H9 (cell line): Measurements from ENCODE around the gene HNRNPH1. TPM values are rescaled to one million over a fixed set of nuclear protein-coding genes. Genes with fewer than 3 reads are reported as not detected.

Experiments
- DNase-seq: peaks from one replicate; pipeline ENCODE4 v3.0.0-alpha.2; 2017
- H2AFZ ChIP-seq: one replicate; pipeline ENCODE4 v1.6.1; 2013; ENCODE audit warnings: mild to moderate bottlenecking, low read length, control low read depth, moderate library complexity
- H2AK5ac ChIP-seq: 2 replicates; pipeline ENCODE4 v1.6.1; 2013; ENCODE audit warnings: low read length, control low read depth, mixed read lengths; ENCODE audit not compliant: insufficient read length
- H2BK120ac ChIP-seq: one replicate; pipeline ENCODE4 v1.6.1; 2013; ENCODE audit warnings: low read depth, mild to moderate bottlenecking, low read length, control low read depth, inconsistent platforms; ENCODE audit not compliant: poor library complexity, severe bottlenecking
- H2BK12ac ChIP-seq: 2 replicates; pipeline ENCODE4 v1.6.1; 2013; ENCODE audit warnings: low read length, control low read depth, mixed read lengths, low read depth; ENCODE audit not compliant: insufficient read length
- H2BK15ac ChIP-seq: 2 replicates; pipeline ENCODE4 v1.6.1; 2013; ENCODE audit warnings: low read depth, low read length, control low read depth
- H2BK20ac ChIP-seq: one replicate; pipeline ENCODE4 v1.6.1; 2013; ENCODE audit warnings: low read depth, mild to moderate bottlenecking, low read length, control low read depth, inconsistent platforms; ENCODE audit not compliant: poor library complexity, severe bottlenecking
- H2BK5ac ChIP-seq: 2 replicates; pipeline ENCODE4 v1.6.1; 2013; ENCODE audit warnings: low read length, control low read depth, mixed read lengths; ENCODE audit not compliant: insufficient read length
- H3K14ac ChIP-seq: 2 replicates; pipeline ENCODE4 v1.6.1; 2013; ENCODE audit warnings: low read length, control low read depth; ENCODE audit not compliant: insufficient read depth
- H3K18ac ChIP-seq: 2 replicates; pipeline ENCODE4 v1.6.1; 2013; ENCODE audit warnings: low read depth, mild to moderate bottlenecking, mixed read lengths, low read length, control low read depth; ENCODE audit not compliant: insufficient read length
- H3K23ac ChIP-seq: 2 replicates; pipeline ENCODE4 v1.6.1; 2013; ENCODE audit warnings: low read length, control low read depth, mixed read lengths, low read depth; ENCODE audit not compliant: insufficient read length
- H3K23me2 ChIP-seq: 2 replicates; pipeline ENCODE4 v1.6.1; 2013; ENCODE audit warnings: low read depth, mild to moderate bottlenecking, mixed read lengths, low read length, control low read depth; ENCODE audit not compliant: insufficient read length, poor library complexity, severe bottlenecking
- H3K27ac ChIP-seq: 2 replicates; pipeline ENCODE4 v1.5.1; 2013; ENCODE audit warnings: low read length, control low read depth, mixed read lengths, low read depth; ENCODE audit not compliant: insufficient read length
- H3K27me3 ChIP-seq: 2 replicates; pipeline ENCODE4 v1.6.1; 2013; ENCODE audit warnings: low read length, control low read depth, inconsistent platforms; ENCODE audit not compliant: insufficient read depth
- H3K4ac ChIP-seq: 2 replicates; pipeline ENCODE4 v1.6.1; 2013; ENCODE audit warnings: low read depth, mild to moderate bottlenecking, control low read depth, inconsistent platforms, low read length, moderate library complexity
- H3K4me1 ChIP-seq: 2 replicates; pipeline ENCODE4 v1.6.1; 2013; ENCODE audit warnings: low read length, control low read depth, inconsistent platforms; ENCODE audit not compliant: insufficient read depth
- H3K4me2 ChIP-seq: 2 replicates; pipeline ENCODE4 v1.6.1; 2013; ENCODE audit warnings: low read length, control low read depth, mixed read lengths; ENCODE audit not compliant: insufficient read length, insufficient read depth
- H3K56ac ChIP-seq: 2 replicates; pipeline ENCODE4 v1.6.1; 2013; ENCODE audit warnings: low read depth, mild to moderate bottlenecking, mixed read lengths, low read length, control low read depth; ENCODE audit not compliant: insufficient read length
- H3K79me1 ChIP-seq: 2 replicates; pipeline ENCODE4 v1.6.1; 2013; ENCODE audit warnings: low read depth, mild to moderate bottlenecking, moderate library complexity, low read length, control low read depth, inconsistent platforms; ENCODE audit not compliant: insufficient read depth, poor library complexity, severe bottlenecking
- H3K79me2 ChIP-seq: 2 replicates; pipeline ENCODE4 v1.6.1; 2013; ENCODE audit warnings: low read length, control low read depth, inconsistent platforms; ENCODE audit not compliant: insufficient read depth
- H3K9ac ChIP-seq: 2 replicates; pipeline ENCODE4 v1.6.1; 2013; ENCODE audit warnings: low read length, control low read depth, mixed read lengths; ENCODE audit not compliant: insufficient read length; ENCODE audit errors: extremely low read depth
- H3K9me3 ChIP-seq: one replicate; pipeline ENCODE4 v1.6.1; 2013; ENCODE audit warnings: low read depth, low read length, inconsistent platforms; ENCODE audit not compliant: control insufficient read depth
- H3T11ph ChIP-seq: one replicate; pipeline ENCODE4 v1.6.1; 2013; ENCODE audit warnings: mild to moderate bottlenecking, low read length, control low read depth, inconsistent platforms
- H4K20me1 ChIP-seq: one replicate; pipeline ENCODE4 v1.6.1; 2013; ENCODE audit not compliant: control insufficient read depth, insufficient read length, insufficient read depth
- H4K5ac ChIP-seq: 2 replicates; pipeline ENCODE4 v1.6.1; 2013; ENCODE audit warnings: low read depth, mild to moderate bottlenecking, mixed read lengths, low read length, control low read depth; ENCODE audit not compliant: insufficient read length
- H4K8ac ChIP-seq: replicated peaks from 2 replicates; pipeline ENCODE4 v1.6.1; 2013; ENCODE audit warnings: low read length, control low read depth, mixed read lengths, low read depth; ENCODE audit not compliant: insufficient read length
- H4K91ac ChIP-seq: 2 replicates; pipeline ENCODE4 v1.6.1; 2013; ENCODE audit warnings: low read depth, mild to moderate bottlenecking, moderate library complexity, mixed read lengths, low read length, control low read depth; ENCODE audit not compliant: insufficient read length
- H3K27ac Mint-ChIP-seq, 3 experiments: 2 replicates in 2 of 3; 3 replicates in 1 of 3; pipeline ENCODE4 v1.8.0; 2020 to 2021; ENCODE audit warnings: mixed read lengths in 3 of 3, mild to moderate bottlenecking in 1 of 3, moderate library complexity in 1 of 3
- H3K27me3 Mint-ChIP-seq: 2 replicates; pipeline ENCODE4 v1.8.0; 2021; ENCODE audit warnings: low read depth, mild to moderate bottlenecking, moderate library complexity, mixed read lengths
- H3K36me3 Mint-ChIP-seq, 3 experiments: 2 replicates in 2 of 3; 3 replicates in 1 of 3; pipeline ENCODE4 v1.8.0; 2020 to 2021; ENCODE audit warnings: low read depth in 3 of 3, mixed read lengths in 3 of 3; ENCODE audit not compliant: insufficient read depth in 1 of 3
- H3K4me1 Mint-ChIP-seq, 2 experiments: 2 replicates each; pipeline ENCODE4 v1.8.0; 2020; ENCODE audit warnings: mixed read lengths in 2 of 2
- H3K4me3 Mint-ChIP-seq, 2 experiments: 2 replicates in 1 of 2; 3 replicates in 1 of 2; pipeline ENCODE4 v1.8.0; 2020 to 2021; ENCODE audit warnings: mild to moderate bottlenecking in 2 of 2, mixed read lengths in 2 of 2, moderate library complexity in 1 of 2
- H3K9me3 Mint-ChIP-seq, 2 experiments: 2 replicates in 1 of 2; 3 replicates in 1 of 2; pipeline ENCODE4 v1.8.0; 2020; ENCODE audit warnings: mild to moderate bottlenecking in 2 of 2, mixed read lengths in 2 of 2, moderate library complexity in 1 of 2
- WGBS: extraction: QIAGEN DNeasy Blood & Tissue Kit; methylation state at CpG from one replicate; pipeline ENCODE4 v1.1.7; 2013; ENCODE audit warnings: missing lambda C conversion rate, low lambda C conversion rate, mixed read lengths; ENCODE audit not compliant: insufficient read length; ENCODE audit errors: extremely low coverage; 5-methylcytosine and 5-hydroxymethylcytosine counted together
- total RNA-seq: library from RNA; stranded (reverse); gene quantifications from 2 replicates; pipeline ENCODE4 v1.2.1, GENCODE V29; 2021
- TF ChIP-seq, protein P1 (sequence below): fragments of 200-600 bp; sonication (generic); conservative IDR thresholded peaks from 3 replicates; pipeline ENCODE4 v1.8.0; 2021; ENCODE audit warnings: antibody characterized with exemption, mild to moderate bottlenecking

Gene HNRNPH1
- total RNA-seq, 1 experiment from 2014 or later: 1,066 TPM

- no peaks in the 10 kb centered on the region for H3K9me3 ChIP-seq
- H3K4me1 ChIP-seq: no peaks in the 10 kb centered on the region
- H2AK5ac ChIP-seq: no peak overlapping the region
- no peak overlapping the region for H3K56ac ChIP-seq
- H2BK20ac ChIP-seq: no peak overlapping the region
- H3K27ac Mint-ChIP-seq: 0 out of 7 replicates have a peak overlapping the region, but pooled peaks of 1 of the 3 experiments have one; percentile 76
- no peak overlapping the region for H3T11ph ChIP-seq
- H3K9me3 Mint-ChIP-seq: no peaks in the 10 kb centered on the region
- H3K4me1 Mint-ChIP-seq: no peaks in the 10 kb centered on the region
- no peak overlapping the region for H3K23ac ChIP-seq
- no peak overlapping the region for H3K4ac ChIP-seq
- DNase-seq: no peak
- no peak overlapping the region for H4K5ac ChIP-seq
- H2BK15ac ChIP-seq: no peak overlapping the region
- H3K23me2 ChIP-seq: no peaks in the 10 kb centered on the region
- no peak overlapping the region for H4K8ac ChIP-seq
- no peak overlapping the region for H3K4me3 Mint-ChIP-seq
- H3K18ac ChIP-seq: no peak overlapping the region
- no peaks in the 10 kb centered on the region for H4K20me1 ChIP-seq
- TF ChIP-seq, protein P1, sequence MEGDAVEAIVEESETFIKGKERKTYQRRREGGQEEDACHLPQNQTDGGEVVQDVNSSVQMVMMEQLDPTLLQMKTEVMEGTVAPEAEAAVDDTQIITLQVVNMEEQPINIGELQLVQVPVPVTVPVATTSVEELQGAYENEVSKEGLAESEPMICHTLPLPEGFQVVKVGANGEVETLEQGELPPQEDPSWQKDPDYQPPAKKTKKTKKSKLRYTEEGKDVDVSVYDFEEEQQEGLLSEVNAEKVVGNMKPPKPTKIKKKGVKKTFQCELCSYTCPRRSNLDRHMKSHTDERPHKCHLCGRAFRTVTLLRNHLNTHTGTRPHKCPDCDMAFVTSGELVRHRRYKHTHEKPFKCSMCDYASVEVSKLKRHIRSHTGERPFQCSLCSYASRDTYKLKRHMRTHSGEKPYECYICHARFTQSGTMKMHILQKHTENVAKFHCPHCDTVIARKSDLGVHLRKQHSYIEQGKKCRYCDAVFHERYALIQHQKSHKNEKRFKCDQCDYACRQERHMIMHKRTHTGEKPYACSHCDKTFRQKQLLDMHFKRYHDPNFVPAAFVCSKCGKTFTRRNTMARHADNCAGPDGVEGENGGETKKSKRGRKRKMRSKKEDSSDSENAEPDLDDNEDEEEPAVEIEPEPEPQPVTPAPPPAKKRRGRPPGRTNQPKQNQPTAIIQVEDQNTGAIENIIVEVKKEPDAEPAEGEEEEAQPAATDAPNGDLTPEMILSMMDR: no peak
- no peak overlapping the region for H3K14ac ChIP-seq
- no peak overlapping the region for H2BK5ac ChIP-seq
- H3K79me2 ChIP-seq: no peaks in the 10 kb centered on the region
- no peak overlapping the region for H2AFZ ChIP-seq
- H2BK12ac ChIP-seq: no peak overlapping the region
- WGBS: no CpG with 5 or more reads among the region's 16 CpGs
- H4K91ac ChIP-seq: no peak overlapping the region
- no peaks in the 10 kb centered on the region for H3K27me3 Mint-ChIP-seq
- H3K27me3 ChIP-seq: no peaks in the 10 kb centered on the region
- no peak overlapping the region for H2BK120ac ChIP-seq
- no peak overlapping the region for H3K4me2 ChIP-seq
- no peak overlapping the region for H3K27ac ChIP-seq
- H3K79me1 ChIP-seq: no peaks in the 10 kb centered on the region
- H3K36me3 Mint-ChIP-seq: peaks cover 42 to 90% (median 83%) of the 10 kb centered on the region in 3 experiments
- no peak overlapping the region for H3K9ac ChIP-seq
Measured at GRCh38 chr5:179599566-179599965, 23.9 kb downstream of the HNRNPH1 start.
